Colonic mucosa (tissue), 4 donors: ENCODE results near the gene PELI1. TPM values are rescaled to one million over a fixed set of nuclear protein-coding genes. Genes with fewer than 3 reads are reported as not detected.

Experiments used
- DNase-seq: peaks from one replicate; pipeline ENCODE4 v3.0.0-alpha.2; 2020
- H3K27ac ChIP-seq: fragments of 200-600 bp; one replicate; pipeline ENCODE4 v1.8.0; 2021
- H3K27me3 ChIP-seq: fragments of 200-600 bp; one replicate; pipeline ENCODE4 v1.8.0; 2021
- H3K36me3 ChIP-seq: fragments of 200-600 bp; one replicate; pipeline ENCODE4 v1.8.0; 2021
- H3K4me1 ChIP-seq: fragments of 200-600 bp; one replicate; pipeline ENCODE4 v1.8.0; 2021; ENCODE audit warnings: mild to moderate bottlenecking
- H3K4me3 ChIP-seq: fragments of 200-600 bp; one replicate; pipeline ENCODE4 v1.8.0; 2021
- H3K9ac ChIP-seq, 2 donors: one replicate each; pipeline ENCODE4 v1.7.0; 2013; ENCODE audit warnings: control low read depth in 2 of 2, low read depth in 2 of 2, low read length in 2 of 2
- H3K9me3 ChIP-seq: fragments of 200-600 bp; one replicate; pipeline ENCODE4 v1.8.0; 2021
- CTCF ChIP-seq: fragments of 200-600 bp; IDR thresholded peaks from one replicate; pipeline ENCODE4 v1.8.0; 2022; ENCODE audit warnings: antibody characterized with exemption, mild to moderate bottlenecking
- intact Hi-C: fragments of 100-400 bp; cut with DNase I; formaldehyde crosslinking; loops from one replicate; pipeline ENCODE4 v1.14.1; 2022
- total RNA-seq, 2 donors: library from RNA; stranded (reverse); fragmentation: NEBNext Ultra II Directional in 1 of 2; extraction: Animal tissue kit (Norgen Biotek cat#: 25700) in 1 of 2; gene quantifications; one replicate each; pipeline ENCODE4 v1.2.1, GENCODE V29; 2021
- donor health status: healthy.
- donor health status: DM: no; HTN: no; CAD: no.
- donor health status: DM: no; HTN: no; CAD: no.

The PELI1 gene
- total RNA-seq, 2 donors from 2014 or later: 34.3 to 57.6 TPM

- Histone ChIP-seq H3K4me1 (no peaks in the 10 kb centered on the region), H3K4me3 (no peak overlapping the region), H3K27me3 (no peaks in the 10 kb centered on the region), H3K9me3 (no peaks in the 10 kb centered on the region), H3K27ac (no peak overlapping the region), H3K36me3 (no peaks in the 10 kb centered on the region), H3K9ac (no peak overlapping the region)
- intact Hi-C loops: no loop called here
- no peak for DNase-seq
- TF ChIP-seq CTCF: no peak
Measured at GRCh38 chr2:64173156-64174135, 29.2 kb upstream of the PELI1 start.

- TF ChIP-seq CTCF: no peak
- intact Hi-C loops: no loop called here
- Histone ChIP-seq H3K36me3 (no peaks in the 10 kb centered on the region), H3K4me3 (no peak overlapping the region), H3K27ac (no peak overlapping the region), H3K4me1 (no peaks in the 10 kb centered on the region), H3K9ac (no peak overlapping the region), H3K9me3 (no peaks in the 10 kb centered on the region), H3K27me3 (no peaks in the 10 kb centered on the region)
- DNase-seq: no peak
Measured at GRCh38 chr2:64168756-64169155, 24.5 kb upstream of the PELI1 start.

GRCh38 chr2:64168201-64168600 is 24.0 kb upstream of the PELI1 start:
- Histone ChIP-seq H3K9me3 (no peaks in the 10 kb centered on the region), H3K27ac (no peak overlapping the region), H3K36me3 (no peaks in the 10 kb centered on the region), H3K4me3 (no peak overlapping the region), H3K9ac (no peak overlapping the region), H3K27me3 (no peaks in the 10 kb centered on the region), H3K4me1 (no peaks in the 10 kb centered on the region)
- intact Hi-C loops: no loop called here
- no peak for DNase-seq
- TF ChIP-seq CTCF: no peak

GRCh38 chr2:64166637-64167420 is 22.6 kb upstream of the PELI1 start:
- Histone ChIP-seq H3K4me1 (no peaks in the 10 kb centered on the region), H3K4me3 (no peak overlapping the region), H3K27me3 (no peaks in the 10 kb centered on the region), H3K27ac (no peak overlapping the region), H3K9ac (no peak overlapping the region), H3K9me3 (no peaks in the 10 kb centered on the region), H3K36me3 (no peaks in the 10 kb centered on the region)
- intact Hi-C loops: no loop called here
- DNase-seq: no peak
- no peak for TF ChIP-seq CTCF

GRCh38 chr2:64166212-64166611 is 22.0 kb upstream of the PELI1 start:
- intact Hi-C loops: no loop called here
- Histone ChIP-seq H3K4me3 (no peak overlapping the region), H3K4me1 (no peaks in the 10 kb centered on the region), H3K9me3 (no peaks in the 10 kb centered on the region), H3K27ac (no peak overlapping the region), H3K9ac (no peak overlapping the region), H3K36me3 (no peaks in the 10 kb centered on the region), H3K27me3 (no peaks in the 10 kb centered on the region)
- no peak for DNase-seq
- no peak for TF ChIP-seq CTCF
